ES-I3 (cell line): ENCODE results near the gene MAP4K4.

ENCODE experiments used
- H3K36me3 ChIP-seq: 2 replicates; pipeline ENCODE4 v1.6.1; 2013; ENCODE audit warnings: mild to moderate bottlenecking, low read length, control low read depth, moderate library complexity; ENCODE audit not compliant: insufficient read depth
- H3K4me1 ChIP-seq: 2 replicates; pipeline ENCODE4 v1.6.1; 2013; ENCODE audit warnings: mild to moderate bottlenecking, control low read depth, low read length; ENCODE audit not compliant: insufficient read depth
- H3K9ac ChIP-seq: 2 replicates; pipeline ENCODE4 v1.6.1; 2013; ENCODE audit warnings: low read depth, mild to moderate bottlenecking, low read length, moderate library complexity
- H3K9me3 ChIP-seq: 2 replicates; pipeline ENCODE4 v1.6.1; 2013; ENCODE audit warnings: mild to moderate bottlenecking, low read length, moderate library complexity; ENCODE audit not compliant: control insufficient read depth, insufficient read depth

MAP4K4 gene

DNA sequence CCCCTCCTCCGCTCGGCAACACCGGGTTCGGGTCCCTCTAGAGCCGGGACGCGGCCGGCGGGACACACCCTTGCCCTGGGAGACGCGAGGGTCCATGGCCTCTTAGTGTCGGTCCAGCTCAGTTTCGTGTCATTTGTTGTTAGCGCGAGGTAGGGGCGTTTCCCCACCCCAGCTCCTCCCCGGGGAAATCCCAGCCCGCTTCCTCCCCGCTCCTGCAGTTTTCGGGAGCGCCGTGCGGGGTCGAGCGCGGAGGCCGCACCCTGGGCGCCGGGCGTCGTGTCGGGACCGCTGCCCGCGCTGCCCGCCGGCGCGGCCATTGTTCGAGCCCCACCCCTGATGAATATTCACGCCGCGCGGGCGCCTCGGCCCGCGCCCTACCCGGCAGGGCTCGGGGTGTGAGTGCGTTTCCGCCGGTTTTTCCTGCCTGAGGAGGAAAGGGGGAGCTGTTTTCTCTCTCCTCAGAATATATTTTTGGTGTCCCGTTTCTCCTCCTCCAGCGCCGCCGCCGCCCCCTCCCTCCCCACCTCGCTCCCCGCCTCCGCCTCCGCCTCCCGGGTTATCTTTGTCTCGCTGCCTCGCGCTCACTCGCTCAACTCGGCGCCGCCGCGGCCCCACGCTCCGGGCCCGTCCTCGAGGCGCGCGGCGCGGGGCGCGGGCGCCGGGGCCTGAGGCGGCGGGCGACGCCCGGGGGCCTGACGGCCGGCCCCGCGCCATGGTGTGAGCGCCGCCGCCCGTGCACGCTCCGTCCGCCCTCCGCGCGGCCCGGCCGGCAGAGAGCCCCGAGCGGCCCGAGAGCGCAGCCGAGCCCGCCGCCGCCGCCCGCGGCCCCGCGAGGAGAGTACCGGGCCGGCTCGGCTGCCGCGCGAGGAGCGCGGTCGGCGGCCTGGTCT lies at the start of gene MAP4K4:
Gene MAP4K4 (plus strand): TSS at position 584 of the 890 bp plus-strand sequence. CDS start 374 bp downstream, outside the sequence.
- H3K36me3 ChIP-seq, result no peaks in the 10 kb centered on the region; the same call in 1 of the 2 replicates
- H3K4me1 ChIP-seq, result peaks cover 12% of the 10 kb centered on the region
- no peaks in the 10 kb centered on the region for H3K9me3 ChIP-seq
- H3K9ac ChIP-seq, result peak within 1 kb of the TSS; percentile 96

DNA sequence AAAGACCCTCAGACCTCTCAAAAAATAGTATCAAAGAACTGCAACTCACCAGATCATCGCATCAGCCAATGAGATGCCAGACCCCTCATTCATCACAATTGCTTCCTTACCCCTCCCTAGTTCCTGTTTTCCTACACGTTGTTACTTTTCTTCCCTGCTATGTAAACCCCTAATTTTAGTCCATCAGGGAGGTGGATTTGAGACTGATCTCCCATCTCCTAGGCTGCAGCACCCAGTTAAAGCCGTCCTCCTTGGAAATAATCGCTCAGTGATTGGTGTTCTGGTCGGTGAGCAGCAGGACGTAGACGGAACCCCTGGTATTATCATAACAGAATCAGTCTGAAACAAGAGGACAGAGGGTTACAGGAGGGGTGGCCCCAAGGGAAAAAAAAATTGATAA lies 44.0 kb upstream of the MAP4K4 start:
- peaks cover 14% of the 10 kb centered on the region for H3K4me1 ChIP-seq
- H3K36me3 ChIP-seq, result no peaks in the 10 kb centered on the region
- H3K9ac ChIP-seq, result no peak overlapping the region
- H3K9me3 ChIP-seq, result no peaks in the 10 kb centered on the region

GRCh38 chr2:101655702-101656422 lies 41.6 kb upstream of the MAP4K4 start:
- peaks cover 18% of the 10 kb centered on the region for H3K4me1 ChIP-seq
- H3K36me3 ChIP-seq, result no peaks in the 10 kb centered on the region
- no peak overlapping the region for H3K9ac ChIP-seq
- H3K9me3 ChIP-seq, result no peaks in the 10 kb centered on the region

GRCh38 chr2:101657787-101658186 lies 39.7 kb upstream of the MAP4K4 start:
- Histone ChIP-seq H3K9ac (no peak overlapping the region), H3K9me3 (no peaks in the 10 kb centered on the region)

DNA sequence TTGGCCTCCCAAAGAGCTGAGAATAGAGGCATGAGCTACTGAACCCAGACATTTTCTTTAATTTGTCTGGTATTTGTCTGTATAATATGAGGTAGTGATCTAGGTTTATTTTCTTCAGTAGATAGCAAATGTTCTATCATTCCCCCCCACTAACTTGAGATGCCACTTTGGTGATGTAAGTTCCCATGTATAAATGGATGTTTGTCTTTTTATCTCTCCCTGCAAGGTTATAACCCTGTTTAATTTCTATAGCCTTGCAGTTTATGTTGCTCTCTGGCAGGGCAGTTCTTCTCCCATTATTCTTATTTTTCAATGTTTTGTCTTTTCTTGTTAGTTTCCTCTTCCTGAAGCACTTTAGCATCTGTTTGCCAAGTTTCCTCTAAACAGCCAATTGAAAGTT lies 39.1 kb upstream of the MAP4K4 start:
- no peak overlapping the region for H3K9ac ChIP-seq
- H3K9me3 ChIP-seq, result no peaks in the 10 kb centered on the region

More at GRCh38 chr2:101657787-101658186, 39.7 kb upstream of the MAP4K4 start:
- peaks cover 15% of the 10 kb centered on the region for H3K4me1 ChIP-seq
- no peaks in the 10 kb centered on the region for H3K36me3 ChIP-seq

DNA sequence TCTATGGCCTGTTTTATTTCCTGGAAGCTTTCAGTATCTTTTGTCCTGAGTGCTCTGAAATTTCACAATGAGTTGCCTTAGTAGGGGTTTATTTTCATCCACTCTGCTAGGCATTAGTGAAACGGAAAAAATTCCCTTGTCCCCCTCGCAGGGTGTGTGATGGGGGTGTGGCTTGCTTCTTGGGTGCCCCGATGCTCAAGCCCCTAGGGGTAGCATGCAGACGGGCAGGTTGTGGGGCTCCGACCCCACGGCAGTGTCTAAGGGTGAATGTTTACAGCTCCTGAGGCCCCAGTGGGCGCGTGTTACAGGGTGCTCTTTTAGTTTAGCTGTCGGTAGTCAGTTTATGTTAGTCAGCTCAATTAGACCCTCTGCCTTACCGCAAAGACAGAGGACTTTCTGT lies 32.2 kb upstream of the MAP4K4 start:
- H3K9me3 ChIP-seq, result no peaks in the 10 kb centered on the region

More for the DNA sequence above, 39.1 kb upstream of the MAP4K4 start:
- Histone ChIP-seq H3K36me3 (no peaks in the 10 kb centered on the region), H3K4me1 (peaks cover 11% of the 10 kb centered on the region)

GRCh38 chr2:101667823-101668222 lies 29.7 kb upstream of the MAP4K4 start:
- Histone ChIP-seq H3K4me1 (peaks cover 5% of the 10 kb centered on the region; the same call in 1 of the 2 replicates), H3K36me3 (no peaks in the 10 kb centered on the region), H3K9me3 (peaks cover 4% of the 10 kb centered on the region), H3K9ac (no peak overlapping the region)

More for the DNA sequence above, 32.2 kb upstream of the MAP4K4 start:
- Histone ChIP-seq H3K9ac (no peak overlapping the region), H3K36me3 (no peaks in the 10 kb centered on the region), H3K4me1 (peaks cover 5% of the 10 kb centered on the region; the same call in 1 of the 2 replicates)

- H3K9ac ChIP-seq, result no peak overlapping the region
- H3K4me1 ChIP-seq, result peaks cover 5% of the 10 kb centered on the region; the same call in 1 of the 2 replicates
- peaks cover 4% of the 10 kb centered on the region for H3K9me3 ChIP-seq
- no peaks in the 10 kb centered on the region for H3K36me3 ChIP-seq
These were observed 25.5 kb upstream of the MAP4K4 start for GRCh38 chr2:101672047-101672446.

GRCh38 chr2:101673920-101674319 lies 23.6 kb upstream of the MAP4K4 start:
- no peak overlapping the region for H3K9ac ChIP-seq
- peaks cover 9% of the 10 kb centered on the region for H3K9me3 ChIP-seq
- H3K36me3 ChIP-seq, result no peaks in the 10 kb centered on the region

DNA sequence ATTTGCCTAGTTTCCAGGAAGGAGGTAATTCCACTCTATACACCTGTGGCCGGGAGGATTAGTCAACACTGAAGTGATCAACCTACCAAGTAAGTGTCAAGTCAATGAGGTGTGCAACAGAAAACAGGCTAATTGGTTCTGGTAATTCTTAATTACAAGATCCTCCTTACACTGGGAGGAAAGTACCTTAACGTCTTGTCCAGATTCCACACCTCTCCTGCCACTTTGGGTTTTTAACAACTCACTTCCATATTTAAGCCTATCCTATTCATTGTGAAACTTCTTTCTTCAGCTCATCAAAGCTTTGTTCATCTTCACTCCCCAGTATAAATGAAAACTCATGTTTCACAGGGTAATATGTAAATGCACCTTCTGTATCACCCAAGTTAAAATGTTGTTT lies 22.0 kb upstream of the MAP4K4 start:
- H3K4me1 ChIP-seq, result no peaks in the 10 kb centered on the region
- H3K36me3 ChIP-seq, result no peaks in the 10 kb centered on the region
- peaks cover 9% of the 10 kb centered on the region for H3K9me3 ChIP-seq
- H3K9ac ChIP-seq, result no peak overlapping the region

More at GRCh38 chr2:101673920-101674319, 23.6 kb upstream of the MAP4K4 start:
- no peaks in the 10 kb centered on the region for H3K4me1 ChIP-seq

GRCh38 chr2:101676674-101677073 lies 20.8 kb upstream of the MAP4K4 start:
- Histone ChIP-seq H3K9me3 (peaks cover 9% of the 10 kb centered on the region), H3K4me1 (no peaks in the 10 kb centered on the region), H3K9ac (no peak overlapping the region), H3K36me3 (no peaks in the 10 kb centered on the region)

GRCh38 chr2:101677658-101678057 lies 19.8 kb upstream of the MAP4K4 start:
- H3K4me1 ChIP-seq, result no peaks in the 10 kb centered on the region
- H3K9ac ChIP-seq, result no peak overlapping the region
- H3K36me3 ChIP-seq, result no peaks in the 10 kb centered on the region
- peaks cover 5% of the 10 kb centered on the region; the same call in 1 of the 2 replicates for H3K9me3 ChIP-seq

DNA sequence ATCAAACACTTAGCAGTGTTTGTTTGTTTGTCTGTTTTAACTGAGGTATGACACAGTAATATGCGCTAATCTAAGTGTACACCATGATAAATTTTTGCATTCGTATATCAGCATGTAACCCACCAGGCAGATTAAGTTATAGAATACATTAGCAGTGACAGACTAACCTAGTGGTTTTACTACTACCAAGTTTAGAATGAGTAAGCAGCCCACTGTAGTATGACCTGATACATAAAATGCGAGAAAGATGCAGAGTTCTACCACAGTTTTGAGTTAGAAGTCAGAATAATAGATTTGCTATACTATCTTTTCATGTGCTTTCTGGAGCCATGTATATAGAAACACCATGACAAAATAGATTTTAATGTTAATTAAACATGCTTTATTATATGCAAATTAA lies 19.1 kb upstream of the MAP4K4 start:
- no peaks in the 10 kb centered on the region for H3K4me1 ChIP-seq
- H3K9me3 ChIP-seq, result peaks cover 5% of the 10 kb centered on the region; the same call in 1 of the 2 replicates
- no peaks in the 10 kb centered on the region for H3K36me3 ChIP-seq
- no peak overlapping the region for H3K9ac ChIP-seq

- no peaks in the 10 kb centered on the region for H3K36me3 ChIP-seq
- no peaks in the 10 kb centered on the region for H3K4me1 ChIP-seq
- peaks cover 5% of the 10 kb centered on the region; the same call in 1 of the 2 replicates for H3K9me3 ChIP-seq
- no peak overlapping the region for H3K9ac ChIP-seq
These were observed 18.3 kb upstream of the MAP4K4 start for GRCh38 chr2:101679037-101679726.
